HG02678 (cell line): ENCODE measurements around the gene MXRA7.
"Not testable (repeated sequence)": the region's sequence is repeated elsewhere in the genome, so short reads cannot be mapped to it uniquely, and the experiment has no call there.

Source experiments
- ATAC-seq: cut with Tn5 transposase; IDR thresholded peaks from one replicate; pipeline ENCODE4 v1.9.1; 2021; ENCODE audit warnings: mild to moderate bottlenecking, moderate library complexity; ENCODE audit not compliant: unreplicated experiment

Gene MXRA7

DNA sequence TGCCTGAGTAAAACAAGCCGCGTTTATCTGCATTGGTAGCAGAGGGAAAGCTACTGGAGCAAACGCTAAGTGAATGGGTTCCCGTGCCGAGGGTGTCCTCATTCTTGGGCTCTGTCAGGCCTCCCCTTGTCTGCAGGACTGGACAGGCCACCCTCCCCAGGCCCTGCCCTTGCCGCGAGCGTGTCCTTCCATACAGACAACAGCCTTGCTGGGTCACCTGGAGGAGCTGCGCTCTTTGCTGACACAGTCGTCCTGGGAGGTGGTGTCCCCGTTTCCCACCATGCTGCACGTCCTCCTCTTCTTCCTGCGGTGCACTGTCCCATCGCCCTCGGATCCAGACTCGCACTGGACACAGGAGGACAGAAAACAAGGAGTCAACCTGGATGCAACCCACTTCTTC, 7.8 kb upstream of the MXRA7 start:
- no peak for ATAC-seq

DNA sequence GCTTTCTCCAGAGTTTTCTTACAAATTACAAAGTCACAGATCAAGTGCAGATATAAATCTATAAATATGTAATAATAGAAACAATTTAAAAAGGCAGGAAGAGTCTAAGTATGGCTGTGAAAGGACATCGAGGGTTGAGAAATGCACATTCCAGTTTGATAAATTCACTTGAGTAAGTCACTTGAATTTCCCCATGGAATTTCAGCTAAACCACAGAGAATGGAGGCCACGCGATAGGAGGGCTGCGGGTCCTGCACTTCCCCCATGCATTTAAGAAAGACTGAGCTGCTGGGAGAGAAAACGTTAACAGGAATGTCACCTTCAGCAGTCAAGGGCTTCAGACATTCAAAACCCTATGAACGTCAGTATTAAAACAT, 6.1 kb upstream of the MXRA7 start:
- no peak for ATAC-seq

DNA sequence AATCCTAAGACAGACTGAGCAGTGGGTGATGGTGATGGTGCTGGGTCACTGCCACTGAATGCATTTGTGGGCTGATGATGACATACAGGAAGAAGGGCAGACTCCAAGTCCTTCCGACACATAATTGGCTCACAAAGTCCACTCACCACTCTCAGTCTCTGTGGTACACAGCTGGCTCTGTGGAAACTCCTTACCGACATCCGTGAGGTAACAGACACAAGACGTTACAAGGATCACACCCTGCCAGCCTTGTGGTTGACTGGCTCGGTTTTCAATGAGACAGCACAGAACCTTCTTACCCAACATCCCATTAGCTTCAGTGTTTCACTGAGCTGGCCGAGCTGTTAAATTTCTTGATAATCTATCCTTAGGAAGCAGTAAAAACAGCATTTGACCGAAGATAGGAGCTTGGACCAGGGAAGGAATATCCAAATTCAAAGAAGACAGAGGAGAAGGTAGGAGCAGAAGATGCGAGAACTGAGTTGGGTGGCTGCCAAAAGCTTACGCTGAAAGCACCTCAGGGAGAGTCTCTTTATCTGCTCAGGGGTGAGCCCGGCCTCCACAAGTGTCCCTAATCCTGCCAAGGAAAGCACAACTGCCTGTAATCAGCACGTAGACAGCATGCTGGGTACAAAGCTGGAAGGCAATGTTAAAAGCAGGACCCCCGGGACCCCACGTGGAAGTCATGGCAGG, 5.5 kb upstream of the MXRA7 start:
- ATAC-seq = no peak

DNA sequence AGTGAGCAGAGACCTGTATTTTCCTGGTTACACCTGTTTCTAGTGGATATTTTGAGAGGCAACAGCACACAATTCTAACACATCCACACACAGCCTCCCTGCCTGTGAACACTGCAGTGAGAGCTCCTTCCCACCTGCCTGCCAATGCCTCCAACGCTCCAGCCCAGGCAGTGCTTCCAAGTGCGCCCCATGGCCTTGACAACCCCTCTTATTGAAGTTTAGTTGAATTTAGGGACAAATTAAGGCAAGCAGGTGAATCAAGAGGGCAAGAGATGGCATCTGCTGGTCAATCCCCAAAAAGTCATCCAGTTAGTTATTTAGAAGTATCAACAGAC, 4.7 kb upstream of the MXRA7 start:
- no peak for ATAC-seq

DNA sequence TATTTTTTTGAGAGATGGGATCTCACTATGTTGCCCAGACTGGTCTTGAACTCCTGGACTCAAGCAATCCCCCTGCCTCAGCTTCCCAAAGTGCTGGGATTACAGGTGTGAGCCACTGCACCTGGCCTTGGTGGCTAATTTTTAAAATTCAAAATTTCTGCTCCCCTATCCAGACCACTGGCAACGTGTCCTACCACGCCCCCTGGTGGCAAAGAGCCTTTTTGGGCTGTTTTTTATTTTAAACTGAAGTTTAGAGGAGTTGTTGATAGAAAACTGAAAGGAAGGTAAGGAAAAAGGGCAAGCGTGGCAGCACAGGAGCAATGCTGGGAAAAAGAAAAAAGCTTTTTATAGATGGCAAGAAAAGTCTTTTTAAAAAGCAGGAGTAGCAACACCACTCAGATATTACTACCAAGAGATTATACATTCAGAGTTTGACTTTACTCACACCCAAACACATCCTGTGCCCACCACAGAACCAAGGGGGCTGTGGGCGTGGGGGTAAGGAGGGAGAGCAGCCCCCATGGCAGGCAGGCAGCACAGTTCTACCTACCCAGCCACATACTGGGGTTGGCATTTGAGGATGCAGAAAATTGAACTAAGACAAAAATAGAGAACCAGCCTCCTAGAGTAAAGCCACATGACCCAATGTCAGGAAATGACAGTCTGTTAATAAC, 4.2 kb upstream of the MXRA7 start:
- ATAC-seq = no peak

DNA sequence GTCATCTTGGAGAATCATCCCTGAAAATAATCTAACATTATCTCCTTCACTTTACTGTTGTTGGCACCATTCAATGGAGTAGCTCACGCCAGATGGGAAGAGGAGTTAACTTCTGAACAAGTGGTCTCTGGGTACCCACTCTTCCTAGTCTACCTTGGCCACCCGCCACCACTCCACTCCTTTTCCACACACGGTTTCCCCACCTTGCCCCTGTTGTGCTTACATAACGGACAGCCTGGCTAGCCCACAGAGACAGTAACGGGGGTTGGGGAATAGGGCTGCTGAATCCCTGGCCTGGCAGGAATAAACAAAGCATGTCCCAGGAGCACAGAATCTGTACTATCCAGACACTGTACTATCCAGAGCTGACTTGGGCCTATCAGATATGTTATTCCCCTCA, 3.6 kb upstream of the MXRA7 start:
- no peak for ATAC-seq

DNA sequence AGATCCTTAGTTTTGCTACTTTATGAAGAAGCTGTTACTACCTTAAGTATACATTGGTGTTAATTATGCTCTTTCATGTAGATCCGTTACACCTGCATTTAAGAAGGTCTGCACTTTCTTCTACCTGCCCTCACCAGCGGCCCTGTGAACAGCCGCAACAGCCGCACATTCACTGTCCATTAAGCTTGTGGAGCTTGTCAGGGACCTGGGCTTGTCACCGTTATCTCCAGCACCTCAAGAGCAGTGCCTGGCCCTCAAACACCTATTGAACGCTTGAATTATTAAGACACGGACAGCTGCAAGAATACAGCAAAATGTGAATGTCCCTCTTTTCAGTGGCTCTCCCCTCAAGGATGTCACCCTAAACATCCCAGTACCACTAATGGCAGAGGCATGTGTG, 3.0 kb upstream of the MXRA7 start:
- no peak for ATAC-seq

DNA sequence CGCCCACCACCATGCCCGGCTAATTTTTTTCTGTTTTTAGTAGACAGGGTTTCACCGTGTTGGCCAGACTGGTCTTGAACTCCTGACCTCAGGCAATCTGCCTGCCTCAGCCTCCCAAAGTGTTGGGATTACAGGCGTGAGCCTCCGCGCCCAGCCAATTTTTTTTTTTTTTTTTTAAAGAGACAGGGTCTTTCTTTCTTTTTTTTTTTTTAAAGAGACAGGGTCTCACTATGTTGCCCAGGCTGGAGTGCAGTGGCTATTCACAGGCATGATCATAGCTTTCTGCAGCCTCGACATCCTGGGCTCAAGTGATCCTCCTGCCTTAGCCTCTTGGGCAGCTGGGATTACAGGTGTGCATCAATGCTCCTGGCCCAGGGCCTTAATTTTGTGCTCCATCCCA, 1.6 kb upstream of the MXRA7 start:
- ATAC-seq = not testable (repeated sequence)

DNA sequence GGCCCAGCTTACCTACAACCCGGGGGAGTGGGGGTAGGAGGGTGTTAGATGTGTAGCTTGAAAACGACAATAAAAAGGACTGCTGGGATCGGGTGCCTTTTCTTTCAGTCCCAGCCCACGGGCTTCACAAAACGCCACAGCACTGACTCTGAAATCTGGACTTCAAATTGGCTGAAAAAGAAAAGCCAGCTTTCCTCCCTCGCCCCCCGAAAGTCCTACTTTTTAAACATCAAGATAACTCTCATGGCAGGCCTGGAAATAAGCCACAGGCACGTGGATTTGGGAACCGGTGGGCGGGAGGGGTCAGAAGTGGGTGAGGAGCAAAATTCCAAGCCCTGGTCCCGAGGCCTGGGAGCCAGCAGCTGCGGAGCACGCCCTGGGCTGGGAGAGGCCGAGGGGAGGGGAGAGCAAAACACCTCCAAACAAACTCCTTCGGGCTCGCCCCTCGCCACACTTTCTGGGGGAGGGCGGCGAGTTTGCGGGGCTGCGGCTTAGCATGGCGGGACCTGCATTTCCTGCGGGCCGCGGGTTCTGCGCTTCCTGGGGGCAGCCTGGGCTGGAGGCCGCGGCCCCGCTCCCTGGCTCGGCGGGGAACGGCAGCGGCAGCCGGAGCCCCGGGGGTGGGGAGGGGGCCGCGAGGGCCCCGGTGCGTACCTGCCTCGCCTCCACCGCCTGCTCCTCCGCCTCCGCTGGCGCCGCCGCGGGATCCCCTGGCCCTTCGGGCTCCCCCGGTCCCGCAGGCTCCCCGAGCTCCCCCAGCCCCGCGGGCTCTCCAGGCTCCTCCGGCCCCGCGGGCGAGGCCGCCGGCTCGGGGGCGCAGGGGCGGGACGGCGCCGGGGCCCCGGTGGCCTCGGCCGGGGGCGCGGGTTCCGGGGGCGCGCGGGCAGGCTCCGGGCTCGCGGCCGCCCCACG, 558 bp downstream of the MXRA7 start:
- ATAC-seq = not testable (repeated sequence)

DNA sequence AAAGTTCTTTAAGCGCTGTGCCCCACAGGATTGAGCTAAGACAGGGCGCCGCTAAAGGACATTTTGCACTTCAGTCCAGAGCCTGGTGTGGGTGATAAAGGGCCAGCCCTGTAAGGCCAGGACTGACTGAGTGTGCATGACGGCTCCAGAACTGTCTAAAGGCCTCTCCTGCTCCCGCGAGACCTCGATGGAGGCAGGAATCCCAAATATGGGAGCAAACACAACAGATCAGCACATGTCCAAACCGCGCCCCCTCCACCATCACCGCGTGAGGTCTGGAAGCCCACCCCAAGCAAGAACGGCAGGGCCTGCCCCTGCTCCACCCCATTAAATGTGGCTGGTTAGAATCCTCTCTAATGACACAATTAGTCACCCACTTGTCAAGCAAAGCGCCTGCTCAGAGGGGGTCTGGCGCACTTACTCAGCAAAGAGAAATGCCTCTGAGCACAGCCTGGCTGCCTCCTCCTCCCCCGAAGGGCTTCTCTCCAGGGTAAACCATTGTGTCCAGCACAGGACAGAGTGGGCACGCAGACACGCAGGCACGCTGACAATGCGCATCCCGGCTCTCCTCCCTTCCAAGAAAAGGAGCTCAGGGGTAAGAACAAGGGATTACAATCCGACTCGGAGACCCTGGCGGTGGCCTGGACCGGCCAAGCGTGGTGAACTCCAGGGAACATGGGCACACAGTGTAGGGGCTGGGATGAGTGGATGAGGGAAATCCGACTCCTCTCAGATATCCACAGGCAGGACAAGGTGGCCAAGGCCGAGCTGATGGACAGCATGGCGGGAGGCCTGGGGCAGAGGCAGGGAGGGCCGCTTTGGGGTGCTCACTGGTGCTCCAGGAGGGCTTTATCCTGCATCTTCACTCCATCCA, 1.5 kb downstream of the MXRA7 start:
- no peak for ATAC-seq

DNA sequence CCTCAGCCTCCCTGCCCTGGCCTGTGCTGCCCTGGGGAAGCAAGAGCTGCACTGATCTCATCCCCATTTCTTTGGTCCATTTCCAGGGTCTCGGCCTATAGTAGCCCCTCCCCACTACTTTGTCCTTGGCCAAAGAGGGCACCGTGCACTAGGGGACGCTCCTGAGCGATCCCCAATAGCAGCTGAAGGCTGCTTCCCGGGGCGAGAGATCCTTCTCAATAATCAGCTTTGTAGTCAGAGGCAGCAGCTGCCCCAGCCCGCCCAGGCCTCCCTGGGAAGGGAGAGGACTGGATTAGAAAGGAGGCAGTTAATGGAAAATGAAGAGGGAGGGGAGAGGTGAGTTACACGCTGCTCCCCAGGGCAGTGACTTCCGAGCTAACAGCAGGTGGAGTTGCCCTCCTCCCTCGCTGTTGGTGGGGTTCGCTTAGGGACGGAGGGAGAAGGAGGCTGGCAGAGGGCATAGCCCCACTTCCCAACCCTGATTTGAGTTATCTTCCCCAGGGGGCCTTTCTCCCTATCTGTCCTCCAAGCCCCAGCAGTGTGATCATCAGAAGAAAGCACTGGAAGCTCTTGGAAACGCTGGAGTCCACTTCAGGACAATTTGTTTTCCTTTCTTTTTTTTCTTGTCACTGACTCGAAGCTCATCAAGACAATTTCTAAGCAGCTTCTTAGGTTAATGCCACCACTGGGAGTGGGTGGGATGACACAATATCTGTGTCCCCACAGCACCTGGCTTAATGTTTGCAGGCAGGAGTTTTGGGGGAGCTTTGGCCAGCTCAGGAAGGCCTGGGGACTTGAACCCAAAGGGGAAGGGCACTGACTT, 2.6 kb downstream of the MXRA7 start:
- ATAC-seq = no peak

DNA sequence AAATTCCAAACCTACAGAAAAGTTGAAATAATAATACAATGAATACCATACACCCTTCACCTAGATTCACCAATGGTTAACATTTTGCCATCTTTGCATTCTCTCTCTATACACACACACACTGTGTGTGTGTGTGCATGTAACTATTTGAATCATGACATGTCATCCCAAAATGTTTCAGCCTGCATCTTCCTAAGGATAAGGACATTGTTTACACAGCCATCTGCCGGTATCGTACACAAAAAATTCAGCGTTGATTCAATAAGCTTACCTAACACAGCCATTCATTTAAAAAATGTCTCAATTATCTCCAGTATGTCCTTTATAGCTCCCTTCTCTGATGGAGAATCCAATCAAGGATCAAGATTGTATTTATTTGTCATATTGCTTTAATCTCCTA, 3.9 kb downstream of the MXRA7 start:
- no peak for ATAC-seq

DNA sequence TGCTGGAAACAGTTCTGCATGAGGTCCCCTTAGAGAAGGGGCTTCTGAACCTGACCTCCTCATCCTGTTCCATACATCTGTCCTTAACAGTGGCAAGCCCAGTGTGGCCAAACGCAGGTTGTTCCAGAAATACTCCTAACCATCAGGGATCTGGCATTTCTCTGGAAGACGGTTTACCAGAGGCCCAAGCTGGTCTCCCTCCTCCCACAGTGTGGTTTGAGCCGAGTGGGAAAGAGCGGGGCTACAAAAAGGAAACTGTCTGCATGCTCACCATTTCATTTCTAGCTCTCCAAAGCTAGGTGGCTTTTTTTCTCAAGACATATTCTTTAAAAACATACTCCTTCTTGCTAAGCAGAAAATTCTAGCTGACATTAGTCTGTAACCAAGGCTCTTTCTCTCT, 6.0 kb downstream of the MXRA7 start:
- no peak for ATAC-seq

DNA sequence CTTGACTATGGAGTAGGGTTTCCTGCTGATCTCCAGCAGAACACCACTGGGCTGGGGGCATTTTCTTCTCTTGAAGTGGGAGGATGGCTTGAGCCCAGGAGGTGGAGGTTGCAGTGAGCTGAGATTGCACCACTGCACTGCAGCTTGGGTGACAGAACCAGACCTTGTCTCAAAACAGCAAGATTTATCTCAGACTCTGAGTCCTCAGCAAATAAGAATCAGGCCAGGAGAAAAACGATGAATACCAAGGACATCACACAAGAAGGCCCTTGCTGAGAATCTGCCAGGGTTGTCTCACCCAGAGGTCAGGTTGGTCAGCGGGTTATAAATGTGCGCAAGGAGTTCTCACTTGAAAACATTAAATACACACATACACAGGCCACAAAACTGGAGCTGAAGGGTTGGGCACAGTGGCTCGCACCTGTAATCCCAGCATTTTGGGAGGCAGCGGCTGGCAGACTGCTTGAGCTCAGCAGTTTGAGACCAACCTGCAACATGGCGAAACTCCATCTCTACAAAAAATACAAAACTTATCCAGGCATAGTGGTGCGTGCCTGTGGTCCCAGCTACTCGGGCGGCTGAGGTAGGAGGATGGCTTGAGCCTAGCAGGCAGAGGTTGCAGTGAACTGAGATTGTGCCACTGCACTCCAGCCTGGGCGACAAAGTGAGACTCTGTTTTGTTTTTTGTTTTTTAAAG, 7.7 kb downstream of the MXRA7 start:
- ATAC-seq = no peak

DNA sequence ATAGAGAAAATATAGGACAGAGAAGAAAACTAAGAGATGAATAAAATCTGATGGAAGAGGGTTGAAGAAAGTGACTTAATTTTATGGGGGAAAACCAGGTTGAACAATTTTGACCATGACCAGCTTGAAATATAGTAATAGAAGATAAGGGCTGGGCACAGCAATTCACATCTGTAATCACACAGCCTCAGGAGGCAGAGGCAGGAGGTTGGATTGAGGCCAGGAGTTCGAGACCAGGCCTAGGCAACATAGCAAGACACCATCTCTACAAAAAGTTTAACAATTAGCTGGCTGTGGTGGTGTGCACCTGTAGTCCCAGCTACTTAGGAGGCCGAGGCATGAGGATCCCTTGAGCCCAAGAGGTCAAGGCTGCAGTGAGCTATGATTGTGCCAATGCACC, 8.7 kb downstream of the MXRA7 start:
- no peak for ATAC-seq

DNA sequence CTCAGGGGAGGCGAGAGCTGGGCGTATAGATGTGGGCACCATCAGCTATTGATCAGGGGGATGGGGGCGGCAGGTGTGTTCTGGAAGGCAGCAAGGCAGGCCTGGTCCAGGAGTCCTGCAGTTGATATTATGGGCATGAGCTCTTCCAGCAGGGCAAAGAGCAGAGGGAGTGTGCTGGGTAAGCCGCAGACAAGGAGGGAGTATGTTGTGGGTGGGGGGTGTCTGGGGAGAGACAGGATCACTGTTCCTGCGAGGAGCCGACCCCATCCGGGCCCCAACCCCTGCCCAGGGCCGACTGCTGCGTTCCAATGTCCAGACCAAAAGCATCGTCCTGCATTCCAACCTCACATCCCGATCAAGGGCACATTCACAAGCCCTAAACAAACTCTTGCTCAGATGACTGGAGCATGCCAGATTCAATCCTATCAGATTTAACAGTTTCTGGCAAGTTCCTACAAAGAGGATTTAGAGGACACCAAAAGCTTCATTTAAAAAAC, 9.2 kb downstream of the MXRA7 start:
- no peak for ATAC-seq

DNA sequence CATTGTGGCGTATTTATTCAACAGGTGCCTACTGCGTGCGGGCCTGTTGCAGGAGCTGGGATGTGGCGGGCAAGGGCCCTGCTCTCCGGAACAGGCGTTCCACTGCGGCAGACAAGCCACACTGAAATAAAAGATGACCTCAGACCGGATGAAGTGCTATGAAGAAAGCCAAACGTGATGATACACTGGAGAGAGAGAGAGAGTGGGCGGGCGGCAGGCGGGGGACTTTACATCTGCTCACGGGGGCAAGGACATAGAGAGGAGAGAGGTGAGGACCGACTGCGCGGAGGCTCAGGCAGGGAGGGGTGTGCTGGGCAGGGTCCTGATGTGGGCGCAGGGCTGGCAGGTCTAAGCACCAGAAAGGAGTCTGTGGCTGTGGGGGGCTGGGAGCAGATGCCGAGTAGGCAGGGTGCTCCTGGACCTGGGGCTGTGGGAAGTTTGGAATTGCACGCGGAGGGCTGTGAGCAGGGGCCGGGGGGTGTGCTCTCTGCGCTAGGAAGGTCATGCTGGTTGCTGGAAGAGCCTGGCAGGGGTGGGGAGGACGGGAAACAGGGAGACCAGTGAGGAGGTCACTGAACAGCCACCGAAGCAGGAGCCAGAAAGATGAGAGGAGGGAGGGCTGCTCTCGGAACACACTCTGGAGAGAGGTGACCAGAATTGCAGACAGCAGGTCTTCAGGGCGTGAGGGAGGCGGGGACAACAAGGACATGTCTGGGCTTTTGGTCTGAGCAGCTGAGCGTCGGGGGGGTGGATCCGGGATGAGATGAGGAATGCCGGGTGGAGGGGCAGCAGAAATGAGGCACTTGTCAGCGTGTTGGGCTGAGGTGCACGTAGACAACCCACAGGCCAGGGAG, 9.9 kb downstream of the MXRA7 start:
- no peak for ATAC-seq

DNA sequence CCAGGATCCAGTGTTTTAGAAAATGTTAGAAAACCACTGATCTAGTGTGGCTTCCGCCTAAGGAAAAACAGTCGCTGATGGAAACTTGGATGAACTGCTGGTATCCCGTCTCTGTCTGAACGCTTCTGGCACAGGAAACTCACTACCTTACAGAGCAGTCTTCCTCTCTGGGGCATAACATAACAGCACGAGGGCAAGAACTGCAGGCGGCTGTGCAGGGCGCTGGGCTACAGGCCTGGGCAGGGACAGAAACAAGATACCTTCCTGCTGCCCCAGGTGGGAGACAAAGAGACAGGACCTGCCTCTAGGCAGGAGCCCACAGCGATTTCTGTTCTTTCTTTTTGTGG, 10.5 kb downstream of the MXRA7 start:
- ATAC-seq = no peak
